PC-3 (cell line): ENCODE measurements around the gene AGPS.
"Not testable (repeated sequence)": the region's sequence is repeated elsewhere in the genome, so short reads cannot be mapped to it uniquely, and the experiment has no call there.

Experiments
- CTCF ChIP-seq: fragments of 300-600 bp; sonication (generic); conservative IDR thresholded peaks from 2 replicates; pipeline ENCODE4 v1.5.1; 2017; ENCODE audit warnings: antibody characterized with exemption, low read depth, mild to moderate bottlenecking, low read length
- EZH2 ChIP-seq: fragments of 300-600 bp; sonication (generic); IDR thresholded peaks from one replicate; pipeline ENCODE4 v1.6.1; 2017; ENCODE audit warnings: antibody characterized with exemption, mild to moderate bottlenecking, low read length; ENCODE audit not compliant: unreplicated experiment
- EZH2phosphoT487 ChIP-seq: fragments of 300-600 bp; sonication (generic); IDR thresholded peaks from 2 replicates; pipeline ENCODE4 v1.6.1; 2018; ENCODE audit warnings: mild to moderate bottlenecking, antibody characterized with exemption, low read length, borderline replicate concordance

GRCh38 chr2:177351121-177351520 is 41.5 kb upstream of the AGPS start:
- not testable (repeated sequence) for TF ChIP-seq CTCF, EZH2phosphoT487, EZH2
